ENCODE measurements around the gene NEUROG1.

DNA sequence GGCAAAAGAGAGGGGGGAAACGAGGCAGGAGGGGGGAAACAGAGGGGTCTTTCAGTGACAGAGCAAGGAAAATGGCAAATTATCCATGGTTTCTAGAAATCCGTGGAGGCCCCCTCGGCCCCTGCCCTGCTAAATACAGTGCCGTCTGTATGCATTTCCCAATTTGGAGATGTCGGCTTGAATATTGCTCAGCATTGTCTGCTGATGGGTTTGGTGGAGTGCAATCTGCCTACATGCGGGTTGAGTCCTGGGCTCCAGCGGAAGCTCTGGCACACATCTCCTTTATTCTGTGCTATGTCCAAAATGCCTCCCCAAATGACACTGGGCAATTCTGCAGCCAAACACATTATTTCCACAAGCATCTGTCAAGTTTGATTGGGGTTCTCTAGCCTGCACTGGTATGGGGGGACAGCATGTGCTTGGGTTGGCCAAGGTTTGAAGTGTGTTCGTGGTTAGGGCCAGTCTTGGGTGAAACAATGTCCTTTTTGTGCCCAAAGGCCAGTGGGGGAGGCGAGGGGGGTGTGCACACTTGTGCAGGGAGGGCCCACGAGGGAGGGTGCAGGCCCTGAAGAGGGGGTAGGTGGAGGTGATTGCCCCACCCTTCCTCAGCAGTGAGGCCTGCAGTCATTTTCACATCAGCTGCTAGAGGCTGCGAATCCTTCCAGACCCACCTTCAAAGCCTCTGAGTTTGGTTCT is 6.2 kb upstream of the NEUROG1 start:
- TF ChIP-seq, protein P1, sequence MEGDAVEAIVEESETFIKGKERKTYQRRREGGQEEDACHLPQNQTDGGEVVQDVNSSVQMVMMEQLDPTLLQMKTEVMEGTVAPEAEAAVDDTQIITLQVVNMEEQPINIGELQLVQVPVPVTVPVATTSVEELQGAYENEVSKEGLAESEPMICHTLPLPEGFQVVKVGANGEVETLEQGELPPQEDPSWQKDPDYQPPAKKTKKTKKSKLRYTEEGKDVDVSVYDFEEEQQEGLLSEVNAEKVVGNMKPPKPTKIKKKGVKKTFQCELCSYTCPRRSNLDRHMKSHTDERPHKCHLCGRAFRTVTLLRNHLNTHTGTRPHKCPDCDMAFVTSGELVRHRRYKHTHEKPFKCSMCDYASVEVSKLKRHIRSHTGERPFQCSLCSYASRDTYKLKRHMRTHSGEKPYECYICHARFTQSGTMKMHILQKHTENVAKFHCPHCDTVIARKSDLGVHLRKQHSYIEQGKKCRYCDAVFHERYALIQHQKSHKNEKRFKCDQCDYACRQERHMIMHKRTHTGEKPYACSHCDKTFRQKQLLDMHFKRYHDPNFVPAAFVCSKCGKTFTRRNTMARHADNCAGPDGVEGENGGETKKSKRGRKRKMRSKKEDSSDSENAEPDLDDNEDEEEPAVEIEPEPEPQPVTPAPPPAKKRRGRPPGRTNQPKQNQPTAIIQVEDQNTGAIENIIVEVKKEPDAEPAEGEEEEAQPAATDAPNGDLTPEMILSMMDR (IDR thresholded peaks at IDR 0.05), result no peak
- no peak for TF ChIP-seq POLR2A (IDR thresholded peaks at IDR 0.05)

Data from body of pancreas (tissue), 4 donors.